ENCODE data around the gene FHOD1.

Gene FHOD1

DNA sequence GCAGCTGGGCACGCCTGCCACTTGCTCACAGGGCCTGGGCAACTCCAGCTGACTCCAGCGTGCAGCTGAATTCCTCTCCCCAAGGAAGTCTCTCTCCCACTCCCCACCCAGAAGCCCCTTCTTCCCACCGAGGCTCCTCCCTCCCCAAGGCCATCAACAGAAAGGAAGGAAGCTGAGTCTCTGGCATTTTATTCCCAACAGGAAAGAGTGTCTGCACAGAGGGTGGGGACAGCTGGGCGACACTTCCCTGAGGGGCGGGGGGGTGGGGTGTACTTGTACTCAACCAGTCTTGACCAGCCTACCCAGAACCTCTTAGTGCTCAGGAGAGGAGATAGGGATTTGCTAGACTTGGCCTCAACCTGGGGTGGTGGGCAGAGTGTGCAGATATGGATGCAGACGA is 57.2 kb downstream of the FHOD1 start, which contains the start of gene EXOC3L1:
EXOC3L1 (minus strand) TSS at position 96 of the 400 bp plus-strand sequence. CDS start 460 bp downstream, outside the sequence.
- DNase-seq (ENCODE audit: low read depth), result no peak

DNA sequence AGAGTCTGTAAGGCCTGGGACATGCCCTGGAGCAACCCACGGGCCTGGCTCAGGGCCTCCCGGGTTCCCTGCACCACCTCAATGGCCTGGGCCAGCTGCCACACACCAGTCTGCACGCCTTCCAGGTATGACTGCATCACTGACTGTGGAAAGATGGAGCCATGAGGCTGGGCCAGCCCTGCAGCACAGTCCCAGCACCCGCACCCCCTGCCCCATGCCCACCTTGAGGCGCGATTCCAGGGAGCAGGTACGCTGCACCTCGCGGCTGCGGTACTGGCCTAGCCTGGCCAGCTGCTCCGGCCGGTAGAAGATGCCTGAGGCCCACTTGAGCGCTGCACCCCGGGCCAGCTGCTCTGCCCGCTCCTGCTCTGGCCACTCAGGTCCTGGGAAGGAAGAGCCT is 58.5 kb downstream of the FHOD1 start:
- no peak for DNase-seq (ENCODE audit: low read depth)

DNA sequence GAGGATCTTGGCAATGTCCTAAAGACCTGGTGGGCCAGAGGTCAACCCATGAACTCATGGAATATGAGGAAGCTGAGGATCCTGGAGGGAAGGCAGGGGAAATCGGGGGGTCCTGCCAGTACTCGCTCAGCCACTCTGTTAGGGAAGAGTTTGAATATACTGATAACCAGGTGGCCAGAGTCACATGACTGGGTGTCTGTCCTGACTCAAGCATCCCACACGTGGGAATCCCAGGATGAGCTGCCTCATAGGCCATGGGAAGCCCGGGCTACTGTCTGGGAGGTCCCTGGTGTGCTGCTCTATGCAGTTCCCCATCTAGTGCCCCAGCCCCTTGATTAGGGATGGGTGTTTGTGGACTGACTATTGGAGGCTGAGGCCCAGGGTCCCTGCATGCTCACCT is 59.0 kb downstream of the FHOD1 start:
- DNase-seq (ENCODE audit: low read depth), result no peak

- DNase-seq (ENCODE audit: low read depth), result no peak
Observed at GRCh38 chr16:67187175-67187890, 59.9 kb downstream of the FHOD1 start.

DNA sequence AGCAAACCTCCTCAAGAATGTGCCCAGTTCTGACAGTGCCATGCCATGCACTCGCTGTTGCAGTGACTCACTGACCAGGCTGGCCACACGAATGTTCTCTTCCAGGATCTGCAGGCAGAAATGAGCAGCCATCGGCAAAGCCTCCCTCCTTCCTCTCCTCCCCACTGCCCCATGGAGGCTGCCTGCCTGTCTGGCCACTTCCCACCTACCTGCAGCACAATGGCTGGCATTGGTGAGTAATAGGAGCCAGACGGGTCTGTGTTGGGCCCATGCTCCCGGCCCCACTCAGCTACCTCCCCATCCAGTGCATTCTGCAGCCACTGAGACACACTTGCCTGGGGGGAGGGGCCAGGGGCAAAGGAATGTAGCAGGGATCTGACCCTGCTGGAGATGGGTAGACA is 60.7 kb downstream of the FHOD1 start:
- peak; percentile 72 for DNase-seq (ENCODE audit: low read depth)

DNA sequence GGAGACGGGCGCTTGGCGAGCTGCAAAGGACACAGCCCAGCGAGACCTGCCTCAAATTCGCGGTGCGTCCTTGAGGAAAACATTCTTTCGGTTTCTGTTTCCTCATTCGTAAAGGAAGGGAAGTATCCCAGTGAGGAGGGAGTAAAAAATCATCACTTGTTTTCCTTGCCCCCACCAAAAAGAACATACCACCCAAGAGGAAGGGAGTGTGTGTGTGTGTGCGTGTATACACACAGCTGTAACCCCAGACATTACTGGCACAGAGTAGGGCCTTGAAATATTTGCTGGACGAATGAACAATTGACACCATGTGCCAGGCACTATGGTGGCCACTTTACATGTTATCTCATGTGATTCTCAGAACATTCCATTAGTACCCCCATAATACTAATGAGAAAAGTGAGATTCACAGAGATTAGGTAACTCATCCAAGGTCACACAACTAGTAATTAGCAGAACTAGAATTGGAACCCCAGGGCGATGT is 61.6 kb downstream of the FHOD1 start:
- no peak for DNase-seq (ENCODE audit: low read depth)

DNA sequence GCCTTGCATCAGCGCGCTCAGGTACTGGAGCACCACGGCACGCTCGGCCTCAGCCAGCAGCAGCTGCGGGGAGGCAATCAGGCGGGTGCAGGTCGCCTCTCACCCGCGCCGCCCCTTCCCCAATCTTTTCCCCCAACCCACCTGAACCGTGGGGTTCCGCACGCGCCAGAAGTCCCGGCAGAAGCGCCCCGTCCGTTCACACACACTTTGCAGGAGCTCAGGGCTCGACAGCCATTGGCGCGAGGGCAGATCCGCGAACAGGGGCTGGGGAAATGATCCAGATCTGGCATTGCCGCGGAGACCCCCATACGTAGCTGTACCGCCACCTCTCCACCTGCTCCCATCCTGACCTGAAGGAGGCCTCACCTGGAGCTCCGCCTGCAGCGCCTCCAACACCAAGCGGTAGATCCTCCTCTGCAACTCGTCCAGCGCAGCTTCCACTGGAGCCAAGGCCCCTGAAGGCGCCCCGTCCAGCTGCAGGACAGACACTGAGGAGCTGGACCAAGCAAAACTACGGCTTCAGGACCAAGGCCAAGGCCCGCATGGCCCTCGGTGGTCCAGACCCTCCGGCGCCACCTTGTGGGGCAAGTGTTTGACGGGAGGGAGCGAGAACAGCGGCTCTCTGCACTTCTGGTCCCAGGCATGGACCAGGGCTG is 62.2 kb downstream of the FHOD1 start:
- DNase-seq (ENCODE audit: low read depth), result peak; percentile 93

DNA sequence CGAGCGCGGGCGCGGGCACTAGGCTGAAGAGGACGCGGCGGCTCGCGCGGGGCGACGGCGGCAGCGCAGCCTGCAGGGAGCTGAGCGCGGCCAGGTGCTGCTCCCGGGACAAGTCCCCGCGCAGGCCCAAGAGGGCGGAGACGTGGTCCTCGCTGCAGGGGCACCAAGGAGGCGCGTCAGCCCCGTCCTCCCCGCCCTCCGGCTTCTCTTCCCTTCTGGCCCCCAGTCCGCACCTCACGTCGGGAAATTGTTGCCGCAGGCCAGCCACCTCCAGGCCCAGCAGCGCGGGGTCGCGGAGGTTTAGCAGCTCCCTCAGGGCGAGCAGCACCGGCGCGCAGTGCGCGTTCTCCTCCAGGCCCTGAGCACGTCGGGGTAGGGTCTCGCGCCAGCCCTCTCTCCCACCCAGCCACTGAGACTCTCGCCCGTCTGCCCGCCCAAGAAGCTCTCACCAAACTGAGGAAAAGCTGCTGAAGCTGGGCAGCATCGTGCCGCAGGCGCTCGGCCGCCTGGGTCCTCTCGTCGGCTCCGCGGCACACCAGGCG is 62.8 kb downstream of the FHOD1 start:
- no peak for DNase-seq (ENCODE audit: low read depth)

GRCh38 chr16:67183627-67184452 is 63.4 kb downstream of the FHOD1 start, which contains the start of gene MATCAP1:
Gene MATCAP1 (minus strand): TSS chr16:67183963. CDS start chr16:67180610, 3,353 bp downstream.
- DNase-seq (ENCODE audit: low read depth), result peak; percentile 99

DNA sequence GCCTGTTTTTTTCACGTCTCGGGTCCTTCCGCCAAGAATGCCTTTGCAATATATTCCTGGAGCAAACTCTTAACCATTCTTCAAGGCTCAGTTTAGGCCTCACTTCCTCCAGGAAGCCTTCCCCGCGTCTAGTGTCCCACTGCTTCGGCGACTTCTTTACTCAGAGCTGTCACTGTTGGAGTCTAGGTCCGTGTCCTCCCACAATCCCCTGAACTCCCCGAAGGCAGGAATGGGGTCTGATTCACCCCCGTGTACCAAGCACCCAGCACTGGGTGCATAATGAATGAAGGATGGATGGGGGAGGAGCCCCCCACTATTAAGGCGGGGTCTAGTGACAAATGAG is 64.0 kb downstream of the FHOD1 start:
- DNase-seq (ENCODE audit: low read depth), result no peak

GRCh38 chr16:67182288-67182687 is 65.0 kb downstream of the FHOD1 start:
- no peak for DNase-seq (ENCODE audit: low read depth)

GRCh38 chr16:67181346-67181745 is 65.9 kb downstream of the FHOD1 start:
- peak; percentile 83 for DNase-seq (ENCODE audit: low read depth)

GRCh38 chr16:67180166-67180565 is 67.1 kb downstream of the FHOD1 start:
- DNase-seq (ENCODE audit: low read depth), result no peak

DNA sequence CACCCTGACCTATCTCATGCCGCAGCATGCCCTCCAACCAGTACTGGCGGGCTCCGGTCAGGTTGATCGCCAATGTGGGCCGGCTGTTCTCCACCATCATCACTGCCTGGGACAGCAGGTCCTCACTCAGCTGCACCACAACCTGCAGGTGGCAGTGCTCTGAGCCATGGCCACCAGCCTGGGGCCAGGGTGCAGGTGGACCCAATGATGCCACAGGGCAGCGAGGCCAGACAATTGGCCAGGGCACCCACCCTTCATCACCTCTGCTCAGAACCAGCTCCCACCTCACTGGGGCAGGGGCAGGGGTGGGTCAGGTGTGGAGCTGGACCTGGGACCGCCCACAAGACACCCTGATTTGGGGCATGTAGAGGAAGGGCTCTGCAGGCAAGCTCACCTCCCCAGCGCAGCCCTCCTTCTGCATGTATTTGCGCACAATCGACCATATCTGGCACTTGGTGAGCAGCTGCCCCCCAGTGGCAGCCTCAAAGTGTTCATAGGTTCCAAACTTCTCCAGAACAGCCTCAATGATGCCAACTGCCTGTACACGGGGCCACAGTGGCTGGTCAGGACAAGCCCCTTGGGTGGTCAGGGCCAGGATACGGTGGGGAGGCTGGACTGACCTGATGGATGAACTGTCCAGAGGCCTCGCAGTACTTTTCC is 67.7 kb downstream of the FHOD1 start:
- DNase-seq (ENCODE audit: low read depth), result no peak

All from EH (cell line).